Body of pancreas (tissue), 4 donors: ENCODE measurements around the gene UBASH3A. TPM values are rescaled to one million over a fixed set of nuclear protein-coding genes. Genes with fewer than 3 reads are reported as not detected.
"Not testable (repeated sequence)": the region's sequence is repeated elsewhere in the genome, so short reads cannot be mapped to it uniquely, and the experiment has no call there.

Experiments
- ATAC-seq: fragments of 150-250 bp; one replicate; pipeline ENCODE4 v1.9.1; 2016
- DNase-seq, 4 donors: peaks; one replicate each; pipeline ENCODE4 v3.0.0-alpha.2; 2019
- H3K27ac ChIP-seq, 4 donors: fragments of 200-600 bp; sonication (generic); 1 replicate in 3 of 4; 2 replicates in 1 of 4; pipeline versions ENCODE4 v1.5.1 to v1.6.1; 2016 to 2019; ENCODE audit warnings: mild to moderate bottlenecking in 1 of 4, mixed read lengths in 1 of 4, moderate library complexity in 1 of 4
- H3K27me3 ChIP-seq, 2 donors: fragments of 200-600 bp; sonication (generic); one replicate each; pipeline ENCODE4 v1.6.0; 2016; ENCODE audit warnings: mild to moderate bottlenecking in 1 of 2
- H3K36me3 ChIP-seq, 2 donors: fragments of 200-600 bp; sonication (generic); replicated peaks in 1 of 2; 2 replicates each; pipeline ENCODE4 v1.5.1; 2016; ENCODE audit warnings: low read depth in 2 of 2; ENCODE audit not compliant: insufficient read depth in 1 of 2
- H3K4me1 ChIP-seq: fragments of 200-600 bp; sonication (generic); one replicate; pipeline ENCODE4 v1.6.0; 2016
- H3K4me3 ChIP-seq, 2 donors: fragments of 200-600 bp; sonication (generic); 1 replicate in 1 of 2; 2 replicates in 1 of 2; pipeline ENCODE4 v1.5.1; 2016 to 2019
- H3K9me3 ChIP-seq, 3 donors: fragments of 200-600 bp; sonication (generic); 1 replicate in 2 of 3; 2 replicates in 1 of 3; pipeline ENCODE4 v1.5.1; 2016
- CTCF ChIP-seq, 7 experiments: fragments of 450-650 bp in 4 of 7; fragments of 200-600 bp in 3 of 7; sonication (generic) in 3 of 7; IDR thresholded peaks; one replicate each; pipeline ENCODE4 v1.5.1; 2016 to 2019; ENCODE audit warnings: antibody characterized with exemption in 7 of 7
- POLR2A ChIP-seq, 3 donors: fragments of 450-650 bp; IDR thresholded peaks; one replicate each; pipeline ENCODE4 v1.6.1; 2016; ENCODE audit warnings: antibody characterized with exemption in 3 of 3, mild to moderate bottlenecking in 2 of 3
- WGBS, 2 donors: methylation state at CpG; one replicate each; pipeline ENCODE4 v1.1.5; 2017; 5-methylcytosine and 5-hydroxymethylcytosine counted together
- intact Hi-C: fragments of 100-400 bp; cut with DNase I; formaldehyde crosslinking; loops from one replicate; pipeline ENCODE4 v1.15.1; 2023
- total RNA-seq, 2 donors: library from RNA; depleted of rRNA; stranded (reverse); fragments of >200 nt; gene quantifications; one replicate each; pipeline ENCODE4 v1.1.0, GENCODE V29; 2016

Gene UBASH3A
- total RNA-seq, 2 donors from 2014 or later = 0.26 TPM; not detected in 1

DNA sequence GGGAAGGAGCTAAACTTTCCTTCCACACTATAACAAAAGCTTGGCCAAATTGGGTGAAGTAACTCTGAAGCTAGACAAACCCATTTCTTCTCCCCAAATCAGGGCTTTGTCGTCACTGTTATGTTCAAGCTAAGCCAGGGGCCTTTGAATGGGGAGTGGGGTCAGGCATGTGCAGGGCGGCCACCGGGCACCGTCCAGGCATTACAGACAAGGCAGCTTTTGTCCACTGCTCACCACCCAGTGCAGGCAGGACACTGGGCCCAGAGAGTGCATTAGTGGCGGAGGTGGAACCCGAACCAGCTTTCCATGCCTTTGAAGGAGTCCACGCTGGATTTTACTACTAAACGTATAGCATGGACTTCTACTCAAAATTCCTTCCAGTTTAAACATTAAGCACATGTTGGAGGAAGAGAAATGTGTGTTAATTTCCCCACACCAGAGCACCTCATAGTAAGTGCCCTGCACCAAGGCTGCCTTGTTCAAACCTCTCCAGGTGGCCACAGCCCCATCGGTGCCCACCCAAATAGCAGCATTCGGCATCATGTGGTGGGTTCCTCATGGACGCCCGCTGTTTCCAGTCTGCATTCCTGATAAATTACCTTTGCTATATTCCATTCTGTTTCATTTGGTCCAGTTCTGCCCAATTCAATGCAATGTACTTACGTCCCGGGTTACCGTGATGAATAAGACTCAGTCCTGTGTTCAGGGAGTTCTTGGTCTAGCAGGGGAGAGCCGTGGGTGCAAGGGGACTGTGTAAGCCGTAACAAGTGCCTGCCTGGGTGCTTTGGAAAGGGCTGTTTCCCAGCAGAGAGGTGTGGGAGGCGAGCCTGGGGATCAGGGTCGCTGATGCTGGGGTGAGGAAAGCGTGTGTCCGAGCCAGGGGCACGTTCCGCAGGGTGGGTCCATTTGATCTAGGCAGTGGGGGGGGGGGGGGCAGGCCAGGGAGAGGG lies 1.6 kb downstream of the UBASH3A start:
- Histone ChIP-seq H3K4me1 (no peaks in the 10 kb centered on the region), H3K36me3 (no peaks in the 10 kb centered on the region), H3K27ac (no peak overlapping the region), H3K4me3 (no peak overlapping the region), H3K9me3 (no peaks in the 10 kb centered on the region), H3K27me3 (no peaks in the 10 kb centered on the region)
- intact Hi-C loops = no loop called here
- DNase-seq (no peak), ATAC-seq (no peak)
- TF ChIP-seq CTCF (IDR thresholded peaks at IDR 0.05) = no peak
- 74 to 76% methylated on average over 21 to 23 of the region's 23 CpGs for WGBS, 2 donors

- ATAC-seq (no peak), DNase-seq (no peak)
- Histone ChIP-seq H3K4me1 (no peaks in the 10 kb centered on the region), H3K27me3 (no peaks in the 10 kb centered on the region), H3K27ac (no peak overlapping the region), H3K4me3 (no peak overlapping the region), H3K36me3 (no peaks in the 10 kb centered on the region), H3K9me3 (no peaks in the 10 kb centered on the region)
- WGBS, 2 donors = 74 to 76% methylated on average over 10 of the region's 10 CpGs
- intact Hi-C loops = no loop called here
- TF ChIP-seq POLR2A (IDR thresholded peaks at IDR 0.05) (no peak), CTCF (IDR thresholded peaks at IDR 0.05) (no peak)
Measured at GRCh38 chr21:42406201-42406621, 2.5 kb downstream of the UBASH3A start.

DNA sequence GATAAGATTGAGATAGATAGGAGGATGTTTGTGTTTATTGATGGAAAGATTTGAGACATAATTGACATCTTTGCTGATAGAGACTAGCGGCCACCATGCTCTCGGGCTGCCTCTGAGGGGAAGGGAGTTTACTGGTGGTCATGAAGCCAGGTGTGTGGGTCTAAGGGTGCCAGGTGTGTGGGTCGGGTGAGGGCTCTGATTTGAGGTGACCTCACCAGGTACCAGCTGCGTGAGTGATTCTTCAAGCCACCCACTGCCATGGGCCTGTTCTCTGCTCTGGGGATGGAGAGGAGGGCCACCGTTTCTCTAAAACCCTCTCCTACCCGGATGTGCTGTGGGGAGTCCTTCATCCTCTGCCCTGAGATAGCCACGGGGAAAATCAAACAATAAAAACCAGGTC lies 3.2 kb downstream of the UBASH3A start:
- Histone ChIP-seq H3K4me1 (no peaks in the 10 kb centered on the region), H3K4me3 (no peak overlapping the region), H3K27ac (no peak overlapping the region), H3K36me3 (no peaks in the 10 kb centered on the region), H3K9me3 (no peaks in the 10 kb centered on the region), H3K27me3 (no peaks in the 10 kb centered on the region)
- intact Hi-C loops = no loop called here
- TF ChIP-seq POLR2A (IDR thresholded peaks at IDR 0.05) = no peak
- TF ChIP-seq CTCF (IDR thresholded peaks at IDR 0.05) = no peak
- no peak for DNase-seq
- WGBS, 2 donors = 67 to 80% methylated on average over 6 to 7 of the region's 7 CpGs
- no peak for ATAC-seq

DNA sequence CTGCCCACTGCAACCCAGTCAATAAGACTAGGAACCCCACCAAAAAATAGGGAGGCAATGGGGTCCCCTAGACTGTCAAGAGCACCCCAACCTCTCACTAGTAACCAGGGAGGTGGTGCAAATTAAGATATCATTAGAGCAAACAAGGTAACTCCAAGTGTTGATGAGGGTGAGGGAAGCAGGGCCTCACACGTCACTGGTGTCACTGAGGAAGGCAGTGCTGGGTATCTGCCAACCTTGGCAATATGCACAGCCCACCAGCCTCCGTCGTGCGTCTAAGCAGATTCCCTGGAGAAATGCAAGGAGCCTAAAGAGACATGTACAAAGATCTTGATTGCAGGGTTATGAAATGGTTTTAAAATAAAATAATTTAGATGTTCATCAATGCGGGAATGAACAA lies 3.8 kb downstream of the UBASH3A start:
- TF ChIP-seq CTCF (IDR thresholded peaks at IDR 0.05) = no peak
- no peak for TF ChIP-seq POLR2A (IDR thresholded peaks at IDR 0.05)
- DNase-seq (no peak), ATAC-seq (no peak)
- Histone ChIP-seq H3K4me3 (no peak overlapping the region), H3K4me1 (no peaks in the 10 kb centered on the region), H3K27ac (no peak overlapping the region), H3K36me3 (no peaks in the 10 kb centered on the region), H3K27me3 (no peaks in the 10 kb centered on the region), H3K9me3 (no peaks in the 10 kb centered on the region)
- WGBS, 2 donors = 64 to 81% methylated on average over 5 of the region's 5 CpGs
- intact Hi-C loops = no loop called here

DNA sequence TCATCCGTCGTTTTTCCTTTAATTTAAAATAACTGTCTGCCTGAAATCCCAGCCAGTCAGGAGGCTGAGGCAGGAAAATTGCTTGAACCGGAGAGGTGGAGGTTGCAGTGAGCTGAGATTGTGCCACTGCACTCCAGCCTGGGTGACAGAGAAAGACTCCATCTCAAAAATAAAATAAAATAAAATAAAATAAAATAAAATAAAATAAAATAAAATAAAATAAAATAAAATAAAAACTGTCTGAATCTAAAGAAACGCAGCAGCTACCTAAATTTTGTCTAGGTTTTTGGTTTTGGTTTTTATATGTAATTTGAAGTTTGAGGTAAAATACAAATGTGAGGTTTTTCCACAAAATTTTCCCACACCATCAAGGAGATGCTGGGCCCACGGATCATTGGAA lies 5.0 kb downstream of the UBASH3A start:
- H3K4me3 ChIP-seq, H3K27me3 ChIP-seq, H3K9me3 ChIP-seq, H3K27ac ChIP-seq, H3K4me1 ChIP-seq, H3K36me3 ChIP-seq, ATAC-seq, intact Hi-C loops, DNase-seq: not testable (repeated sequence)
- WGBS, 2 donors = 73 to 81% methylated on average over 5 of the region's 5 CpGs
